K562 (cell line): ENCODE data around the gene HSPE1. TPM values are rescaled to one million over a fixed set of nuclear protein-coding genes. Genes with fewer than 3 reads are reported as not detected.

ENCODE experiments used
- ATF1 ChIP-seq, 2 experiments: fragments of 450-650 bp in 1 of 2; IDR thresholded peaks; 2 replicates each; pipeline ENCODE4 v1.6.1; 2016; ENCODE audit warnings: missing compliant biosample characterization in 1 of 2, missing genetic modification characterization in 1 of 2
- BRD9 ChIP-seq: fragments of 450-650 bp; IDR thresholded peaks from 2 replicates; pipeline ENCODE4 v1.6.1; 2018; ENCODE audit warnings: low read depth; ENCODE audit not compliant: partially characterized antibody
- CCNT2 ChIP-seq: IDR thresholded peaks from 2 replicates; pipeline ENCODE4 v1.6.1; 2011; ENCODE audit warnings: borderline replicate concordance, low read depth, mild to moderate bottlenecking, moderate library complexity, mixed read lengths, low read length; ENCODE audit not compliant: insufficient read length; ENCODE audit errors: extremely low read depth
- FOXP1 ChIP-seq: sonication (generic); formaldehyde crosslinking; IDR thresholded peaks from 2 replicates; pipeline ENCODE4 v1.8.0; 2022; ENCODE audit warnings: mild to moderate bottlenecking, missing genetic modification reagents
- HNRNPLL ChIP-seq: fragments of 200-400 bp; formaldehyde crosslinking; IDR thresholded peaks from 2 replicates; pipeline ENCODE4 v1.6.1; 2017; ENCODE audit warnings: low read length, low read depth, mild to moderate bottlenecking; ENCODE audit not compliant: poor library complexity, severe bottlenecking
- KAT7 ChIP-seq: sonication (generic); formaldehyde crosslinking; IDR thresholded peaks from 2 replicates; pipeline ENCODE4 v1.8.0; 2022; ENCODE audit warnings: missing genetic modification reagents, mild to moderate bottlenecking, borderline replicate concordance
- MEF2D ChIP-seq: conservative IDR thresholded peaks from 2 replicates; pipeline ENCODE4 v1.6.1; 2016; ENCODE audit warnings: low read depth, missing genetic modification characterization, missing compliant biosample characterization
- RAD51 ChIP-seq: fragments of 450-650 bp; IDR thresholded peaks from 2 replicates; pipeline ENCODE4 v1.7.1; 2016; ENCODE audit warnings: low read depth, mild to moderate bottlenecking, borderline replicate concordance
- TEAD2 ChIP-seq: fragments of 450-650 bp; IDR thresholded peaks from 2 replicates; pipeline ENCODE4 v1.6.1; 2016; ENCODE audit warnings: missing genetic modification characterization, control low read depth, missing compliant biosample characterization
- USF1 ChIP-seq: sonication (generic); formaldehyde crosslinking; IDR thresholded peaks from 2 replicates; pipeline ENCODE4 v1.9.0; 2022; ENCODE audit warnings: mild to moderate bottlenecking, missing genetic modification reagents
- ZNF316 ChIP-seq: fragments of 450-650 bp; IDR thresholded peaks from 2 replicates; pipeline ENCODE4 v1.6.1; 2016
- ZSCAN32 ChIP-seq: fragments of 450-650 bp; formaldehyde crosslinking; IDR thresholded peaks from 2 replicates; pipeline ENCODE4 v1.4.0; 2020; ENCODE audit warnings: mild to moderate bottlenecking, moderate library complexity
- polyA plus RNA-seq, 8 experiments: library from polyadenylated mRNA; depleted of rRNA in 4 of 8; stranded (reverse) in 5 of 8; unstranded in 3 of 8; fragments of >200 nt; fragmentation: Nextera tagmentation in 2 of 8; fragmentation: Illumina TruSeq in 1 of 8; extraction: Ambion mirVana in 2 of 8; extraction: Trizol in 1 of 8; gene quantifications; 2 replicates each; pipeline versions ENCODE4 v1.2.1 to v1.2.3, GENCODE V29; 2011 to 2014; ENCODE audit warnings: inconsistent platforms in 1 of 8, missing spikeins in 1 of 8
- total RNA-seq, 7 experiments: library from RNA; depleted of rRNA in 6 of 7; stranded (reverse); fragments of >200 nt in 6 of 7; fragmentation: Illumina TruSeq in 2 of 7; extraction: Trizol in 2 of 7; gene quantifications; 2 replicates each; pipeline versions ENCODE4 v1.2.1 to v1.2.3, GENCODE V29; 2011 to 2021; ENCODE audit warnings: low replicate concordance in 1 of 7
- TF ChIP-seq, protein P1 (sequence below): sonication (generic); formaldehyde crosslinking; IDR thresholded peaks from 2 replicates; pipeline ENCODE4 v1.8.1; 2023; ENCODE audit warnings: mild to moderate bottlenecking, missing genetic modification reagents
- TF ChIP-seq, protein P2 (sequence below), 2 experiments: IDR thresholded peaks; 2 replicates each; pipeline ENCODE4 v1.6.1; 2012; ENCODE audit warnings: improper control_type of control experiment in 2 of 2, low read depth in 2 of 2, low read length in 2 of 2, borderline replicate concordance in 1 of 2

Gene HSPE1
- total and polyA plus RNA-seq, 9 of the 15 experiments (the other 6 are each of a cell fraction or from before 2014, with no cell fraction given) = 223 to 1,007 (median 612) TPM

DNA sequence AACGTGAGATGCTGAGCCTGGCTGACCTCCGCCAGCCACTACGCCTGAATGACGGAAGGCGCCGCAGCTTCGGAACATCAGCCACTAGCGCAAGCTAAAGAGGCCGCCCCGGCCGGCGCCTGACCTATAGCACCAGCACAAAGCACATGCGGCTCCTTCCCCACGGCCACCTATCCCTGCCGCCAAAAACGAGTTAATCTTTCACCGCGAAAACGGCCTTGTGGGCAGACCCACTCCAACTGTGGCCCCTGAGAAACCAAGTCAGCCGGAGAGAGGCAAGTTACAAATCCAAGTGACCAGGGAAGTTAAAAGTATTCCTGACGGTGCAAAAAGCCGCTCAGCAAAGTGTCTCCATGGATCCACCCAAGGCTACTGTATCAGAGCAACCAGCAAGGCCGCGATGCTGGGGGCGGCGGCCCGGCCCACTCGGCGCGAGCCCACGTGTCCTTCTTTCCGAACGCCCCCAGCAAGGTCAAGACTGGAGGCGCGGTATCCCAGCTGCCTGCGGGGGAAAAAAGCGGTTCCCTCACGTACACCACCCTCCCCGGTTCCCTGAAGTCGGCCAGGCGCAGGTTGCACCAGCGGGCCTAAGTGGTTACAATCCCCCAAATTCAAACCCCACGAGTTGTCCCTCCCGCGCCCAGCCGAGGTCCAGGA, 1.1 kb upstream of the HSPE1 start (continued):
- TF ChIP-seq, protein P1, sequence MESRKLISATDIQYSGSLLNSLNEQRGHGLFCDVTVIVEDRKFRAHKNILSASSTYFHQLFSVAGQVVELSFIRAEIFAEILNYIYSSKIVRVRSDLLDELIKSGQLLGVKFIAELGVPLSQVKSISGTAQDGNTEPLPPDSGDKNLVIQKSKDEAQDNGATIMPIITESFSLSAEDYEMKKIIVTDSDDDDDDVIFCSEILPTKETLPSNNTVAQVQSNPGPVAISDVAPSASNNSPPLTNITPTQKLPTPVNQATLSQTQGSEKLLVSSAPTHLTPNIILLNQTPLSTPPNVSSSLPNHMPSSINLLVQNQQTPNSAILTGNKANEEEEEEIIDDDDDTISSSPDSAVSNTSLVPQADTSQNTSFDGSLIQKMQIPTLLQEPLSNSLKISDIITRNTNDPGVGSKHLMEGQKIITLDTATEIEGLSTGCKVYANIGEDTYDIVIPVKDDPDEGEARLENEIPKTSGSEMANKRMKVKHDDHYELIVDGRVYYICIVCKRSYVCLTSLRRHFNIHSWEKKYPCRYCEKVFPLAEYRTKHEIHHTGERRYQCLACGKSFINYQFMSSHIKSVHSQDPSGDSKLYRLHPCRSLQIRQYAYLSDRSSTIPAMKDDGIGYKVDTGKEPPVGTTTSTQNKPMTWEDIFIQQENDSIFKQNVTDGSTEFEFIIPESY = no peak
- TF ChIP-seq, protein P2, sequence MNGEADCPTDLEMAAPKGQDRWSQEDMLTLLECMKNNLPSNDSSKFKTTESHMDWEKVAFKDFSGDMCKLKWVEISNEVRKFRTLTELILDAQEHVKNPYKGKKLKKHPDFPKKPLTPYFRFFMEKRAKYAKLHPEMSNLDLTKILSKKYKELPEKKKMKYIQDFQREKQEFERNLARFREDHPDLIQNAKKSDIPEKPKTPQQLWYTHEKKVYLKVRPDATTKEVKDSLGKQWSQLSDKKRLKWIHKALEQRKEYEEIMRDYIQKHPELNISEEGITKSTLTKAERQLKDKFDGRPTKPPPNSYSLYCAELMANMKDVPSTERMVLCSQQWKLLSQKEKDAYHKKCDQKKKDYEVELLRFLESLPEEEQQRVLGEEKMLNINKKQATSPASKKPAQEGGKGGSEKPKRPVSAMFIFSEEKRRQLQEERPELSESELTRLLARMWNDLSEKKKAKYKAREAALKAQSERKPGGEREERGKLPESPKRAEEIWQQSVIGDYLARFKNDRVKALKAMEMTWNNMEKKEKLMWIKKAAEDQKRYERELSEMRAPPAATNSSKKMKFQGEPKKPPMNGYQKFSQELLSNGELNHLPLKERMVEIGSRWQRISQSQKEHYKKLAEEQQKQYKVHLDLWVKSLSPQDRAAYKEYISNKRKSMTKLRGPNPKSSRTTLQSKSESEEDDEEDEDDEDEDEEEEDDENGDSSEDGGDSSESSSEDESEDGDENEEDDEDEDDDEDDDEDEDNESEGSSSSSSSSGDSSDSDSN (IDR thresholded peaks at IDR 0.05; ENCODE audit: borderline replicate concordance in 1 of 2, low read depth in 2 of 2, low read length in 2 of 2) = peak in 1 of 2 experiments; percentile 55; a peak in 1 of 4 replicates
- TF ChIP-seq KAT7 = 0 out of 2 replicates have a peak, but pooled peaks have one; percentile 25
- peak; percentile 22; the same call in 1 of the 2 replicates for TF ChIP-seq USF1 (CRISPR knock-in tag)
- peak; percentile 35 for TF ChIP-seq BRD9
- peak; percentile 23; the same call in 1 of the 2 replicates for TF ChIP-seq ZNF316
- TF ChIP-seq TEAD2 (tag) = no peak
- TF ChIP-seq ZSCAN32 (CRISPR knock-in tag) = no peak
- TF ChIP-seq RAD51 = peak; percentile 10; the same call in 1 of the 2 replicates
- TF ChIP-seq MEF2D (tag) = no peak
- TF ChIP-seq CCNT2 = peak; percentile 59
- peak; percentile 96 for TF ChIP-seq HNRNPLL
- no peak for TF ChIP-seq ATF1 (CRISPR knock-in tag; IDR thresholded peaks at IDR 0.05)
- TF ChIP-seq ATF1 (tag; IDR thresholded peaks at IDR 0.05) = no peak
- TF ChIP-seq FOXP1 (CRISPR knock-in tag) = 0 out of 2 replicates have a peak, but pooled peaks have one; percentile 3
- TF ChIP-seq, all 486 proteins: peak for 22
